ENCODE measurements around the gene ANTKMT.
"Not testable (repeated sequence)": the region's sequence is repeated elsewhere in the genome, so short reads cannot be mapped to it uniquely, and the experiment has no call there.

Gene ANTKMT

DNA sequence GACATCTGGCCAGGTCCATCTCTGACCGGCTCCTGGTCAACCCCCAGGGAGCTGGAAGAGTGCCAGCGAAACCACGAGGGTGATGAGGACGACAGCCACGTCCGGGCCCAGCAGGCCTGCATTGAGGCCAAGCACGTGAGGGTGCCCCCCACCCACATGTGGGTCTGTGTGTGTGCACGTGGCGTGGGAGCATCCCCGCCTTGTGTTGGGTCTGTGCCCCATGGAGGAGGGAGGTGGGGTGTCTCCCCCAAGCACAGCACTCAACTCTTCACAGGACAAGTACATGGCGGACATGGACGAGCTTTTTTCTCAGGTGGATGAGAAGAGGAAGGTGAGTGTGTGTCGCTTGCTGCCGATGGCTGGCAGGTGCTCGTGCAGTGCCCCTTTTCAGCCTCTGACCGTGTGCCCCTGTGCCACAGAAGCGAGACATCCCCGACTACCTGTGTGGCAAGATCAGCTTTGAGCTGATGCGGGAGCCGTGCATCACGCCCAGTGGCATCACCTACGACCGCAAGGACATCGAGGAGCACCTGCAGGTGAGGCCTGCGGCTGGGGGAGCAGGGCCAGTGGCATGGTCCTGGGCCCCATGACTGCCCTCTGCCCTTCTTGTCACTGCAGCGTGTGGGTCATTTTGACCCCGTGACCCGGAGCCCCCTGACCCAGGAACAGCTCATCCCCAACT is 39.1 kb upstream of the ANTKMT start:
- no peak for DNase-seq (ENCODE audit: low read depth)

DNA sequence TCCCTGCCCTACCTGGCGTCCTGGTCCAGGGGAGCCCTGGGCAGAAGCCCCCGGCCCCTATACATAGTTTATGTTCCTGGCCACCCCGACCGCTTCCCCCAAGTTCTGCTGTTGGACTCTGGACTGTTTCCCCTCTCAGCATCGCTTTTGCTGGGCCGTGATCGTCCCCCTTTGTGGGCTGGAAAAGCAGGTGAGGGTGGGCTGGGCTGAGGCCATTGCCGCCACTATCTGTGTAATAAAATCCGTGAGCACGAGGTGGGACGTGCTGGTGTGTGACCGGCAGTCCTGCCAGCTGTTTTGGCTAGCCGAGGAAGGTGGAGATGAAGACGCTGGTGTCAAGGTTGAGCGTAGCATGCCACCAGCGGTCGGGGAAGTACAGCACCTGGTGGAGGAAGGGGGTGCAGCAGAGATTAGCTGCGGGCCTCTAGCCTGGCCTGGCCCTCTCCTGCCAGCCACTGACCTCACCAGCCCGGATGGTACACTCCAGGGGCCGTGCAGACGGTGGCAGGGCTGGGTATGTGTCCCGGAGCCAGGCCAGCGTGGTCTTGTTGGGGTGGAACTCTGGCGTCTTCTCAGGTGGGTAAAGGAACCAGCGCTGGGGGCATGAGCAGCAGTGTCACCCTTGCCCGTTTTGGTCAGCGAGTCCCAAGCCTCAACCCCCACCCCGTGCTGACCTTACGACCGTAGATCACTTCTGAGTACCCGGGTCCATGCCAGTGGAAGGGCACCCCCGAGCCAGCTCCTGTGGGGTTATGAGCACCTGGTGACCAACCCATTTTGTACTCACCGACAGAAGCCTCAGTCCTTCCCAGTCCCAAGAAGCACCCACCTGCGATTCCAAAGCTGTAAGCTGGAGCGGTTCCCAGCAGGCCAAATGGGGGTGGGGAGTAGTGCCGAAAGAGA is 38.2 kb upstream of the ANTKMT start:
- no peak for DNase-seq (ENCODE audit: low read depth)

DNA sequence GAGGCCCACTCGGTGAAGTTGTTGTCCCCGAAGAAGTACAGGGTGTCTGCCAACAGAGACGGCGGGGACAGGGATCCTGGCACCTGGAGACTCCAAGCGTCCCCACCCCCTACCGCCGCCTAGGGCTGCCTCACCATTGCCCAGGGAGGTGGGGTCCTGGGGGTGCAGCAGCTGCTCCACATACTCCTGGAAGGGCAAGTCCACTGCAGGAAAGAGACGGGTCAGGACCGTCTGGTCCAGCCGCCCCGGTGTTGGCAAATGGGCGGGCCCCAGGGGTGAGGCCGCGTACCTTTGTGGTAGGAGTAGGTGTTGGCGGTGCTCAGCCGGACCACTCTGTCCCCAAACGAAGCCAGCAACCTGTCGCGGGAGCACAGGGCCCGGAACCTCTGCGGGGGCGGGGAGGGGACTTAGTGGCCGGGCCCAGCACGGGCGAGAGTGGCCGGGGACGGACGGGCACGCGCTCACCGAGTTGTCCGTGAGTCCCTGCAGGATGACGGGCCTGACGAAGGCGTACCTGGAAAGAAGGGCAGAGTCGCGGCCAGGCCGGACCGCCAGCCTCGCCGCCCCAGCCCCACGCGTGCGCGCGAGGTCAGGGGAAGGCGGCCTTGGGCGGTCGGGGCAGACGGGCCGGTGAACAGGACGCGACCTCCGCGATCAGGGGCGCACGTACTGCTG is 37.4 kb upstream of the ANTKMT start:
- DNase-seq (ENCODE audit: low read depth): no peak

DNA sequence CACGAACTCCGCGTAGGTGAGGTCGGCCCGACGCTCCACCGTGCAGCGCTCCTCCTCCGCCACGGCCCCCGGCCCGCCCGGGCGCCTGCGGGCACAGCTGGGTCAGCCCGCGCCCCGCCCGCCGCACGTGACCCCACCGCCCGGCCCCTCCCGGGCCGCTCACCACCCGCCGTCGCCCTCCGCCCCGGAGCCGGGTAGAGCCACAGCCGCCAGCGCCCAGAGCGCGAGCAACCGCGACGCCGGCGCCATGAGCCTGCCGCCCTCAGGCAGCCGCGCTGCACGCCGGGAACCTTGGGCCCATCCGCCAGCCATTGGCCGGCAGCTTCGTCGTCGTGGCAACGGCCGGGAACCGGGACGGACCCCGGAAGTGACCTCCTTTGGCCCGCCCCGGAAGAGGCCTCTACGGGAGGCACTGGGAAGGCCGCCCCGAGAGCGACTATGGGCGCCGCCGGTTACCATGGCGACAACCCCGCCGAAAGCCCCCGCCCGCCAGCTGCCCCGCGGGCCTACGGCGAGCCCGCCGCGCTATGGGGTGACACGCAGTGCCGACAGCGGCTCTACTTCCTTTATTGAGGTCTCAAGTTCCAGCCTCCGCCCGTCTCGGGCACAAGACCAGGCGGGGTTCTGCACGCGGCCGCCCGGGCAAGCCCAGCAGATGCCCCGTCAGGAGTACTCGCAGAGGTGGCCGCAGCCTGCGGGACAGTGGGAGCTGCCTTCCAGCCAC is 36.7 kb upstream of the ANTKMT start, which contains the start of gene JMJD8:
Gene JMJD8 (minus strand): TSS at position 264 of the 724 bp plus-strand sequence. CDS start 15 bp downstream, at position 249.
- peak; percentile 96 for DNase-seq (ENCODE audit: low read depth)

DNA sequence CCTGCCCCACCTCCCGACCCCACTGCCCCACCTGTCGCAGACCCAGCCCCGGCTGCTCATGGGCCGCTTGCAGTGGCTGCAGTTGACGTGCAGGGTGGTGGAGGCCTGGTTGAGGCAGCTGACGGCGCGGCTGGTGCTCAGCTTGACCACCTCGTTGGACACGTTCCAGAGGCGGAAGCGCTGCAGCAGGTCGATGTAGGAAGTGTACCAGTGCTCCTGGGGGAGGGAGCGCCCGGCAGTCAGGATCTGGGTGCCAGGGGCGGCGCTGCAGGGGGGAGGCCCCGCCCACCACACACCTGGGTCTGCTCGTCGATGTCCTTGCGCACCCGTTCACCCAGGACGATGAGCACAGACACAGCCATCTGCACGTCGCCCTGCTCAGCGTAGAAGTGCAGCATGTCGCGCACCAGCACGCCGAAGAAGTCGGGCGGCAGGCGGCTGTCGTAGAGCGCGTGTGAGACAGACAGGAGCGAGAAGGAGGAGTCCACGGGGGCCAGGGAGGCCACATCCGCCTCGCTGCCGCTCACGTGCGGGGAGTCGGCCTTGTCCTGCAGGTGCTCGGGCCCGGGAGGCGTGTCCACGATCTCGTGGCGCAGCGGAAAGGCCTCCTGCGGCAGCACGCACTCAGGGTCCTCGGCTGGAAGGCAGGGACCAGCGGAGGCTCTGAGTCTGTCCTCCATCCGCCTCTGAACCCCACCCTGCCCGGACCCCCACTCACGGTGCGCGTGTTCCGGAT is 35.8 kb upstream of the ANTKMT start:
- no peak for DNase-seq (ENCODE audit: low read depth)

- DNase-seq (ENCODE audit: low read depth): peak; percentile 23
Observed at GRCh38 chr16:685967-686366, 35.0 kb upstream of the ANTKMT start.

GRCh38 chr16:686459-687260 is 34.3 kb upstream of the ANTKMT start:
- no peak for DNase-seq (ENCODE audit: low read depth)

GRCh38 chr16:687499-687898 is 33.4 kb upstream of the ANTKMT start:
- DNase-seq (ENCODE audit: low read depth): no peak

DNA sequence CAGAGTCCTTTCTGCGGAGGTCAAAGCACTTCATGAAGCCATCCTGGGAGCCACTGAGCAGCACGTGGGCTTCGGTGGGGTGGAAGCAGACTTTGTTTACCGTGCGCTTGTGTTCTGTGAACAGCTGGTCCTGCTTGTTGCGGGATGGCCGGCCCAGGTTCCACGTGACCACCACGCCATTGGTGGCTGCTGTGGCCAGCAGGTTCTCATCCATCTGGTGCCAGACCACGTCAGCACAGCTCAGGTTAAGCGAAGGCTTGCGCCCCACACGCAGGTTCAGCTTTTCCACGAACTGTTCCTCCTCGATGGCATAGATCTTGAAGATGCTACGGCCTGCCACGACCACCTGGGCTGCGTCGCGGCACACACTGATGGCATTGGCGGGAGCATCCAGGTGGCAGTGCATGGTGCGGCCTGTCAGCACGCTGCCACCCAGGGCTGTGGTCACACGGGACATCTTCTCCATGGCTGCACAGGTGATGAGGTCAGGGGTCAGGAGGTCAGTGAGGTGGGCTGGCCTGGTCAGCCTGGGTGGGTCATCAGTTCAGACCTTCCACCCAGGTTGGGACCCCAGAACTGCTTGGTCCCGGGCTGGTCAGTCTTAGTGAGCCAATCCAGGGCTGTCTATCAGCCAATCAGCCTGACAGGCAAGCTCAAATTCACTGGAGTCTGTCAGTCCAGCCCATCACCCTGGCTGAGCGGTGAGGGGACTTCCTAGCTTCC is 31.6 kb upstream of the ANTKMT start:
- DNase-seq (ENCODE audit: low read depth): no peak

DNA sequence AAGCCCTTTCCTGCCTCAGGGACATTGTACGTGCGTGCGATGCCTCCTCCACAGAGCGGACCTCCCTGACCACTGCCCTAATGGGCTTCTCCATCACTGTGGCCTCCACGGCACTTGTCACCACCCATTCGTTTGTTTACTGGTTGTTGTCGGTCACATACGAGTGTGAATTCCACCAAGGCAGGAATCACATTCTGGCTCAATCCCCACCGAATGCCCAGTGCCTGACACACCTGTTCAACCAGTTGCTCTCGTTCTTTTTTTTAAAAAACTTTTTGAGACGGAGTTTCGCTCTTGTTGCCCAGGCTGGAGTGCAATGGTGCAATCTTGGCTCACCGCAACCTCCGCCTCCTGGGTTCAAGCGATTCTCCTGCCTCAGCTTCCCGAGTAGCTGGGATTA is 29.7 kb upstream of the ANTKMT start:
- DNase-seq (ENCODE audit: low read depth): not testable (repeated sequence)

GRCh38 chr16:692356-693108 is 28.4 kb upstream of the ANTKMT start:
- DNase-seq (ENCODE audit: low read depth): no peak

- no peak for DNase-seq (ENCODE audit: low read depth)
Observed at GRCh38 chr16:693364-693763, 27.6 kb upstream of the ANTKMT start.

- DNase-seq (ENCODE audit: low read depth): no peak
Observed at GRCh38 chr16:693766-694165, 27.2 kb upstream of the ANTKMT start.

GRCh38 chr16:694187-694862 is 26.6 kb upstream of the ANTKMT start:
- no peak for DNase-seq (ENCODE audit: low read depth)

DNA sequence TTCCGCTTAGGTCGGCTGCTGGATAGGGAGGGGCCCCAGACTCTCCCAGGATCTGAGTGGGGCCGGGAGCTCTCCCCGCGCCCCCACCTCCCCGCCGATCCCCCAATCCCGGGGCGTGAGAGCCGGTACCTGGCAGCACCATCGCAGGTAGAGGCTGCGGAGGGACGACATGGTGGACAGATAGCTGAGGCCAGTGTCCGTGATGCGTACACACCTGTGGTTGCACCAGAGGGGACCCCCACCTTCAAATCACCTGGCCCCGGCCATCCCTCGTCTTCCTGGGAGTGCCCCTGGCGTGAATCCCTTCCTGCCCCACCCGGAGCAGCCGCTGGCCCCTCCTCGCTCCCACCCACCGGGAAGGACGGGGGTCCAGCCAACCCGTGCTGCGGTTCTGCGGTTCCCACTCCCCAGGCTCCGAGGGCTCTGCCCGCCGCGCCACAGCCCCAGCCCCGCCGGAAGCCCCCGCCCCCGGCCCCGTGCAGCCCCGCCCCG is 26.0 kb upstream of the ANTKMT start:
- no peak for DNase-seq (ENCODE audit: low read depth)

DNA sequence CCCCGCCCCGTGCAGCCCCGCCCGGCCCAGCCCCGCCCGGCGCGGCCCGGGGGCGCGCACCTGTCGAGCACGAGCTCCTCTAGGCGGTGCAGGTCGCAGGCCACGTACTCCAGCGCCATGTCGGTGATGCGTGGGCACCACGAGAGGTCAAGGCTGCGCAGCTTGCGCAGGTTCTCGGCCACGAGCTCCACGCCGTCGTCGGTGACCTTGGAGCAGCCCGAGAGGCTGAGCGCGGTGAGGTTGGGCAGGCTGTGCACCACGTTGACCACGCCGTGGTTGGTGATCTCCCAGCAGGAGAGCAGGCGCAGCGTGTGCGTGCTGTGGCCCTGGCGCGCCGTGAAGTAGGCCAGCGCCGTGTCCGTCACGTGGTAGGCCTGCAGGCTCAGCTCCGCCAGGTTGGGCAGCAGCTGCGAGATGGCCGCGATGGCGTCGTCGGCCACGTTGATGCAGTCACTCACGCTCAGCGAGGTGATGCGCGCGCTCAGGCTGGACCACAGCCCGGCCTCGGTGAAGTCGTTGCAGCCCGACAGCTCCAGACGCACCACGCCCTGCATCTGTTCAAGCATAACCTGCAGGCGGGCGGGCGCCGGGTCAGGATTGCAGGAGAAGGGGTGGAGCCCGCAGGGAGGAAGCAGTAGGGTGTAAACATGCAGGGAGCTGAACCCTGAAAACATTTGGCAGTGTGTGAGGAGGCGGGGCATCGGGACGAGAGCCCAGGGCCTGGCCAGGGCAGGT is 25.4 kb upstream of the ANTKMT start:
- DNase-seq (ENCODE audit: low read depth): no peak

DNA sequence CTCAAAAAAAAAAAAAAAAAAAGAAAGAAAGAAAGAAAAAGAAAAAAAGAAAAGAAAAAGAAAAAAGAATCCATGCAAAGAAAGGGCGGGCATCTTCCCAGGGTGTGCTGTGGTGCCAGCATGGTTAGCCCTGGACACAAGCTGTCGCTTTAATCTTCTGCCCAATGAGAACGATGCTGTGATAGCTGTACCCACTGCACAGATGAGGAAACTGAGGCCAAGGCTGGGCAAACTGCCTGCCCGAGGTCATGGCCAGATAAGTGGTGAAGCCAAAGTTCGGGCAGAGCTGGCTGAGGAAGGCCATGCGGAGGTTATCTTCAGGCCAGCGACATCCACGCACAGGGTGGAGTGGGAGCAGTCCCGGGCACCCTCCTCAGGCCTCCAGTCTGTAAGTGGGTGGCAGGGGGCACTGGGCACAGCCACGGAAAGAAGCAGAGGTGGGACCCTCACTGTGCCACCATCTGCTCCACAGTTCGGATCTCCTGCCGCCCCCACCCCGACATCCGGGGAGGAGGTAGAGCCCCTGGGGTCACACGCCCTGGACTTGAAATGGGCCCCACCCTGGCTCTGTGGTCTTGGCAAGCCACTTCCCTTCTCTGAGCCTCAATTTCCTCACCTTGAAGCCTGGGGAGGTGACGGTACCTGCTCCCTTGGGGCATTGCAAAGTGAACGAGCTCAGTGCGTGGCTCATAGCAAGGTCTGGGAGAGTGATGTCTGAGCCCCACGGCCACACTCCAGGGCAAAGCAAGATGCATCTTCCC is 21.9 kb upstream of the ANTKMT start:
- no peak for DNase-seq (ENCODE audit: low read depth)

All from fibroblast of gingiva (primary cell).